ENCODE measurements around the gene TRABD2B. TPM values are rescaled to one million over a fixed set of nuclear protein-coding genes. Genes with fewer than 3 reads are reported as not detected.

The TRABD2B gene
- total RNA-seq, 1 experiment from 2014 or later: 0.96 TPM

- TF ChIP-seq, protein P1, sequence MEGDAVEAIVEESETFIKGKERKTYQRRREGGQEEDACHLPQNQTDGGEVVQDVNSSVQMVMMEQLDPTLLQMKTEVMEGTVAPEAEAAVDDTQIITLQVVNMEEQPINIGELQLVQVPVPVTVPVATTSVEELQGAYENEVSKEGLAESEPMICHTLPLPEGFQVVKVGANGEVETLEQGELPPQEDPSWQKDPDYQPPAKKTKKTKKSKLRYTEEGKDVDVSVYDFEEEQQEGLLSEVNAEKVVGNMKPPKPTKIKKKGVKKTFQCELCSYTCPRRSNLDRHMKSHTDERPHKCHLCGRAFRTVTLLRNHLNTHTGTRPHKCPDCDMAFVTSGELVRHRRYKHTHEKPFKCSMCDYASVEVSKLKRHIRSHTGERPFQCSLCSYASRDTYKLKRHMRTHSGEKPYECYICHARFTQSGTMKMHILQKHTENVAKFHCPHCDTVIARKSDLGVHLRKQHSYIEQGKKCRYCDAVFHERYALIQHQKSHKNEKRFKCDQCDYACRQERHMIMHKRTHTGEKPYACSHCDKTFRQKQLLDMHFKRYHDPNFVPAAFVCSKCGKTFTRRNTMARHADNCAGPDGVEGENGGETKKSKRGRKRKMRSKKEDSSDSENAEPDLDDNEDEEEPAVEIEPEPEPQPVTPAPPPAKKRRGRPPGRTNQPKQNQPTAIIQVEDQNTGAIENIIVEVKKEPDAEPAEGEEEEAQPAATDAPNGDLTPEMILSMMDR (IDR thresholded peaks at IDR 0.05; ENCODE audit: unreplicated experiment): no peak
- Mint-ChIP-seq H3K27ac (ENCODE audit: low read depth, unreplicated experiment) (no peak overlapping the region), H3K36me3 (ENCODE audit: insufficient read depth, unreplicated experiment) (no peaks in the 10 kb centered on the region), H3K4me1 (ENCODE audit: insufficient read depth, unreplicated experiment) (peaks cover 5% of the 10 kb centered on the region), H3K9me3 (ENCODE audit: unreplicated experiment) (no peaks in the 10 kb centered on the region), H3K4me3 (ENCODE audit: unreplicated experiment) (no peak overlapping the region), H3K27me3 (ENCODE audit: insufficient read depth, unreplicated experiment) (no peaks in the 10 kb centered on the region)
- CTCF ChIA-PET: no interaction called here
- BruUV-seq (replicated peaks): no TSS peak
- no peak for DNase-seq (ENCODE audit: unreplicated experiment)
- POLR2A ChIA-PET: no interaction called here
- intact Hi-C loops (cut with micrococcal nuclease): no loop called here
These were observed 126.7 kb downstream of the TRABD2B start for GRCh38 chr1:47870480-47870879.

GRCh38 chr1:47868348-47868676 is 128.9 kb downstream of the TRABD2B start:
- H3K4me3 Mint-ChIP-seq (ENCODE audit: unreplicated experiment): no peak overlapping the region
- intact Hi-C loops (cut with micrococcal nuclease): no loop called here
- DNase-seq (ENCODE audit: unreplicated experiment): no peak
- TF ChIP-seq, protein P1 (IDR thresholded peaks at IDR 0.05; ENCODE audit: unreplicated experiment): no peak
- no peaks in the 10 kb centered on the region for H3K36me3 Mint-ChIP-seq (ENCODE audit: insufficient read depth, unreplicated experiment)
- H3K27ac Mint-ChIP-seq (ENCODE audit: low read depth, unreplicated experiment): no peak overlapping the region
- BruUV-seq (replicated peaks): no TSS peak
- H3K9me3 Mint-ChIP-seq (ENCODE audit: unreplicated experiment): no peaks in the 10 kb centered on the region
- ChIA-PET CTCF (no interaction called here), POLR2A (no interaction called here)
- H3K4me1 Mint-ChIP-seq (ENCODE audit: insufficient read depth, unreplicated experiment): peaks cover 5% of the 10 kb centered on the region
- no peaks in the 10 kb centered on the region for H3K27me3 Mint-ChIP-seq (ENCODE audit: insufficient read depth, unreplicated experiment)

- BruUV-seq (replicated peaks): no TSS peak
- TF ChIP-seq, protein P1 (IDR thresholded peaks at IDR 0.05; ENCODE audit: unreplicated experiment): no peak
- POLR2A ChIA-PET: interaction anchor here (0.7 kb wide), 1 partner anchor 54 kb away, joined by 3 read pairs; no protein-coding TSS in a partner anchor
- Mint-ChIP-seq H3K9me3 (ENCODE audit: unreplicated experiment) (no peaks in the 10 kb centered on the region), H3K4me3 (ENCODE audit: unreplicated experiment) (no peak overlapping the region), H3K27me3 (ENCODE audit: insufficient read depth, unreplicated experiment) (no peaks in the 10 kb centered on the region), H3K27ac (ENCODE audit: low read depth, unreplicated experiment) (no peak overlapping the region), H3K4me1 (ENCODE audit: insufficient read depth, unreplicated experiment) (peaks cover 5% of the 10 kb centered on the region), H3K36me3 (ENCODE audit: insufficient read depth, unreplicated experiment) (no peaks in the 10 kb centered on the region)
- CTCF ChIA-PET: interaction anchor here (0.9 kb wide), 1 partner anchor 81 kb away, joined by 3 read pairs; no protein-coding TSS in a partner anchor
- no peak for DNase-seq (ENCODE audit: unreplicated experiment)
- intact Hi-C loops (cut with micrococcal nuclease): no loop called here
These were observed 129.5 kb downstream of the TRABD2B start for GRCh38 chr1:47867438-47868347.

- ChIA-PET POLR2A (no interaction called here), CTCF (interaction anchor here (0.9 kb wide), 1 partner anchor 82 kb away, joined by 3 read pairs; no protein-coding TSS in a partner anchor)
- no peaks in the 10 kb centered on the region for H3K36me3 Mint-ChIP-seq (ENCODE audit: insufficient read depth, unreplicated experiment)
- peaks cover 4% of the 10 kb centered on the region for H3K4me1 Mint-ChIP-seq (ENCODE audit: insufficient read depth, unreplicated experiment)
- no peak overlapping the region for H3K4me3 Mint-ChIP-seq (ENCODE audit: unreplicated experiment)
- TF ChIP-seq, protein P1 (IDR thresholded peaks at IDR 0.05; ENCODE audit: unreplicated experiment): no peak
- BruUV-seq (replicated peaks): no TSS peak
- DNase-seq (ENCODE audit: unreplicated experiment): no peak
- H3K27ac Mint-ChIP-seq (ENCODE audit: low read depth, unreplicated experiment): no peak overlapping the region
- H3K9me3 Mint-ChIP-seq (ENCODE audit: unreplicated experiment): no peaks in the 10 kb centered on the region
- intact Hi-C loops (cut with micrococcal nuclease): no loop called here
- H3K27me3 Mint-ChIP-seq (ENCODE audit: insufficient read depth, unreplicated experiment): no peaks in the 10 kb centered on the region
These were observed 130.4 kb downstream of the TRABD2B start for GRCh38 chr1:47866601-47867437.
